Neuronal stem cell (in vitro differentiated cells): Measurements from ENCODE around the gene TAF4.
"Not testable (repeated sequence)": the region's sequence is repeated elsewhere in the genome, so short reads cannot be mapped to it uniquely, and the experiment has no call there.

Experiments used
- DNase-seq: peaks from one replicate; pipeline ENCODE4 v3.0.0-alpha.2; 2013; ENCODE audit warnings: low spot score
- H2AFZ ChIP-seq: one replicate; pipeline ENCODE4 v1.6.1; 2013; ENCODE audit warnings: mild to moderate bottlenecking, low read length, inconsistent platforms
- H2AK5ac ChIP-seq: 2 replicates; pipeline ENCODE4 v1.6.1; 2013; ENCODE audit warnings: low read depth, mild to moderate bottlenecking, inconsistent platforms, low read length, moderate library complexity, mixed read lengths
- H2BK120ac ChIP-seq: 2 replicates; pipeline ENCODE4 v1.6.1; 2013; ENCODE audit warnings: low read depth, mild to moderate bottlenecking, inconsistent platforms, low read length, moderate library complexity, mixed read lengths
- H2BK12ac ChIP-seq: one replicate; pipeline ENCODE4 v1.6.1; 2013; ENCODE audit warnings: low read length, inconsistent platforms
- H2BK15ac ChIP-seq: 2 replicates; pipeline ENCODE4 v1.6.1; 2013; ENCODE audit warnings: mild to moderate bottlenecking, low read length, inconsistent platforms, mixed read lengths
- H2BK5ac ChIP-seq: one replicate; pipeline ENCODE4 v1.6.1; 2013; ENCODE audit warnings: inconsistent platforms, mild to moderate bottlenecking, low read length, moderate library complexity
- H3K14ac ChIP-seq: one replicate; pipeline ENCODE4 v1.6.1; 2013; ENCODE audit warnings: low read length, inconsistent platforms
- H3K18ac ChIP-seq: 2 replicates; pipeline ENCODE4 v1.6.1; 2013; ENCODE audit warnings: low read length, inconsistent platforms
- H3K23ac ChIP-seq: 2 replicates; pipeline ENCODE4 v1.6.1; 2013; ENCODE audit warnings: low read depth, mild to moderate bottlenecking, mixed read lengths, low read length, inconsistent platforms; ENCODE audit not compliant: poor library complexity
- H3K27ac ChIP-seq: replicated peaks from 3 replicates; pipeline ENCODE4 v1.5.1; 2013; ENCODE audit warnings: low read length, inconsistent platforms
- H3K27me3 ChIP-seq, 3 experiments: 2 replicates each; pipeline ENCODE4 v1.6.1; 2013; ENCODE audit warnings: low read length in 3 of 3, mild to moderate bottlenecking in 2 of 3, inconsistent platforms in 1 of 3, low read depth in 1 of 3, mixed read lengths in 1 of 3, moderate library complexity in 1 of 3; ENCODE audit not compliant: control insufficient read depth in 3 of 3, insufficient read depth in 3 of 3
- H3K36me3 ChIP-seq, 2 donors: replicated peaks in 1 of 2; 2 replicates each; pipeline ENCODE4 v1.6.1; 2013; ENCODE audit warnings: low read length in 2 of 2; ENCODE audit not compliant: control insufficient read depth in 2 of 2, insufficient read depth in 2 of 2
- H3K4ac ChIP-seq: 2 replicates; pipeline ENCODE4 v1.6.1; 2013; ENCODE audit warnings: inconsistent platforms, mild to moderate bottlenecking, low read length, moderate library complexity
- H3K4me1 ChIP-seq, 2 donors: 1 replicate in 1 of 2; 2 replicates in 1 of 2; pipeline ENCODE4 v1.6.1; 2013; ENCODE audit warnings: low read length in 2 of 2, low read depth in 1 of 2; ENCODE audit not compliant: control insufficient read depth in 2 of 2, insufficient read depth in 1 of 2
- H3K4me2 ChIP-seq: one replicate; pipeline ENCODE4 v1.6.1; 2013; ENCODE audit warnings: mild to moderate bottlenecking, low read length, inconsistent platforms; ENCODE audit not compliant: insufficient read depth, poor library complexity, severe bottlenecking
- H3K4me3 ChIP-seq, 2 donors: 2 replicates each; pipeline ENCODE4 v1.5.1; 2013; ENCODE audit warnings: low read length in 2 of 2, mild to moderate bottlenecking in 2 of 2, inconsistent platforms in 1 of 2, moderate library complexity in 1 of 2
- H3K79me1 ChIP-seq: one replicate; pipeline ENCODE4 v1.6.1; 2013; ENCODE audit warnings: low read depth, mild to moderate bottlenecking, inconsistent platforms, low read length, moderate library complexity
- H3K9ac ChIP-seq: one replicate; pipeline ENCODE4 v1.6.1; 2013; ENCODE audit warnings: mild to moderate bottlenecking, low read depth, low read length, inconsistent platforms; ENCODE audit not compliant: poor library complexity
- H3K9me3 ChIP-seq, 2 donors: replicated peaks in 1 of 2; 2 replicates each; pipeline versions ENCODE3 to v1.6.1; 2013; ENCODE audit warnings: low read length in 2 of 2, mild to moderate bottlenecking in 2 of 2, inconsistent platforms in 1 of 2, low read depth in 1 of 2, mixed read lengths in 1 of 2, moderate library complexity in 1 of 2; ENCODE audit not compliant: control insufficient read depth in 2 of 2, insufficient read depth in 1 of 2
- H4K8ac ChIP-seq: one replicate; pipeline ENCODE4 v1.6.1; 2013; ENCODE audit warnings: low read depth, mild to moderate bottlenecking, inconsistent platforms, low read length, moderate library complexity
- H4K91ac ChIP-seq: one replicate; pipeline ENCODE4 v1.6.1; 2013; ENCODE audit warnings: low read length, low read depth, mild to moderate bottlenecking, inconsistent platforms; ENCODE audit not compliant: poor library complexity
- WGBS, 2 donors: extraction: QIAGEN DNeasy Blood & Tissue Kit; methylation state at CpG; one replicate each; pipeline ENCODE4 v1.1.7; 2013; ENCODE audit warnings: missing lambda C conversion rate in 2 of 2, mixed read lengths in 1 of 2; ENCODE audit not compliant: insufficient read length in 2 of 2, insufficient replicate concordance in 1 of 2; ENCODE audit errors: extremely low coverage in 2 of 2; 5-methylcytosine and 5-hydroxymethylcytosine counted together

Gene TAF4

GRCh38 chr20:61949714-61950640 is 115.7 kb downstream of the TAF4 start:
- Histone ChIP-seq H3K9me3 (no peaks in the 10 kb centered on the region), H3K79me1 (no peaks in the 10 kb centered on the region), H3K9ac (peak overlapping the region; percentile 60), H2BK120ac (no peak overlapping the region), H3K4ac (no peak overlapping the region), H3K4me3 (peak overlapping the region in 1 of 2 donors; percentile 60), H2AK5ac (peak overlapping the region; percentile 52), H2BK15ac (no peak overlapping the region), H3K27me3 (no peaks in the 10 kb centered on the region), H4K91ac (no peak overlapping the region), H2BK12ac (no peak overlapping the region), H3K27ac (no peak overlapping the region), H3K4me2 (no peak overlapping the region), H3K23ac (no peak overlapping the region), H3K18ac (peak overlapping the region; percentile 83), H2BK5ac (peak overlapping the region; percentile 39), H3K36me3 (no peaks in the 10 kb centered on the region), H4K8ac (no peak overlapping the region), H3K14ac (peak overlapping the region; percentile 71), H3K4me1 (peaks cover 6 to 8% of the 10 kb centered on the region in 2 donors), H2AFZ (no peak overlapping the region)
- no CpG with 5 or more reads among the region's 21 CpGs for WGBS, 2 donors
- DNase-seq: no peak

- H2AFZ ChIP-seq: no peak overlapping the region
- H3K36me3 ChIP-seq: no peaks in the 10 kb centered on the region
- no peak overlapping the region for H3K9ac ChIP-seq
- no peak overlapping the region for H2BK120ac ChIP-seq
- H3K27ac ChIP-seq: no peak overlapping the region
- no peak overlapping the region for H3K14ac ChIP-seq
- no CpG with 5 or more reads among the region's 7 CpGs for WGBS, 2 donors
- H4K8ac ChIP-seq: no peak overlapping the region
- DNase-seq: no peak
- peak overlapping the region in 1 of 2 donors; percentile 14 for H3K4me3 ChIP-seq
- H2BK15ac ChIP-seq: no peak overlapping the region
- no peak overlapping the region for H3K18ac ChIP-seq
- no peaks in the 10 kb centered on the region for H3K79me1 ChIP-seq
- H2BK12ac ChIP-seq: no peak overlapping the region
- H2BK5ac ChIP-seq: no peak overlapping the region
- no peak overlapping the region for H4K91ac ChIP-seq
- H3K4me1 ChIP-seq: peaks cover 6 to 8% of the 10 kb centered on the region in 2 donors
- H3K4ac ChIP-seq: no peak overlapping the region
- H3K23ac ChIP-seq: no peak overlapping the region
- H3K9me3 ChIP-seq: no peaks in the 10 kb centered on the region
- no peaks in the 10 kb centered on the region for H3K27me3 ChIP-seq
- no peak overlapping the region for H2AK5ac ChIP-seq
- H3K4me2 ChIP-seq: no peak overlapping the region
Observed at GRCh38 chr20:61949363-61949713, 116.3 kb downstream of the TAF4 start.

- Histone ChIP-seq H3K23ac (no peak overlapping the region), H3K9me3 (no peaks in the 10 kb centered on the region), H3K79me1 (no peaks in the 10 kb centered on the region), H4K8ac (no peak overlapping the region), H3K4me3 (peak overlapping the region in 1 of 2 donors; percentile 14), H3K4me2 (no peak overlapping the region), H3K4ac (no peak overlapping the region), H3K14ac (no peak overlapping the region), H3K27ac (no peak overlapping the region), H3K4me1 (peaks cover 6 to 8% of the 10 kb centered on the region in 2 donors), H2AK5ac (no peak overlapping the region), H2BK5ac (no peak overlapping the region), H2BK12ac (no peak overlapping the region), H2BK15ac (no peak overlapping the region), H2AFZ (no peak overlapping the region), H2BK120ac (no peak overlapping the region), H3K36me3 (no peaks in the 10 kb centered on the region), H3K9ac (no peak overlapping the region), H3K27me3 (no peaks in the 10 kb centered on the region), H3K18ac (no peak overlapping the region), H4K91ac (no peak overlapping the region)
- WGBS, 2 donors: no CpG with 5 or more reads among the region's 22 CpGs
- no peak for DNase-seq
Observed at GRCh38 chr20:61948586-61949362, 116.9 kb downstream of the TAF4 start.

- DNase-seq, H2BK15ac ChIP-seq, H3K9me3 ChIP-seq, H3K9ac ChIP-seq, H2AK5ac ChIP-seq, H3K23ac ChIP-seq, H2BK5ac ChIP-seq, H2AFZ ChIP-seq, H3K79me1 ChIP-seq, H3K36me3 ChIP-seq, H3K14ac ChIP-seq, H4K91ac ChIP-seq, H3K4me1 ChIP-seq, H3K18ac ChIP-seq, H3K4ac ChIP-seq, H3K4me2 ChIP-seq, H3K27ac ChIP-seq, H2BK120ac ChIP-seq, H3K27me3 ChIP-seq, H3K4me3 ChIP-seq: not testable (repeated sequence)
- Histone ChIP-seq H4K8ac (peak overlapping the region; percentile 65), H2BK12ac (peak overlapping the region; percentile 41)
- no CpG with 5 or more reads among the region's 28 CpGs for WGBS, 2 donors
Observed at GRCh38 chr20:61948056-61948455, 117.6 kb downstream of the TAF4 start.
